ENCODE data around the gene WDR26. TPM values are rescaled to one million over a fixed set of nuclear protein-coding genes. Genes with fewer than 3 reads are reported as not detected.

The WDR26 gene
- total and polyA plus RNA-seq, 2 experiments from 2014 or later, result 10.7 to 43.4 TPM

GRCh38 chr1:224472806-224473205, 38.2 kb upstream of the WDR26 start:
- Histone ChIP-seq H3K9me3 (ENCODE audit: low read depth) (no peaks in the 10 kb centered on the region), H3F3A (ENCODE audit: insufficient read depth) (no peaks in the 10 kb centered on the region), H4K20me1 (ENCODE audit: insufficient read depth) (no peaks in the 10 kb centered on the region), H3K9me2 (ENCODE audit: insufficient read depth) (no peaks in the 10 kb centered on the region), H3K9ac (no peak overlapping the region), H3K4me3 (no peak overlapping the region), H3K36me3 (ENCODE audit: low read depth) (no peaks in the 10 kb centered on the region), H3K4me2 (ENCODE audit: unreplicated experiment) (no peak overlapping the region), H3K27me3 (replicated peaks; ENCODE audit: insufficient read depth) (no peaks in the 10 kb centered on the region), H2AFZ (no peak overlapping the region), H3K79me2 (ENCODE audit: insufficient read depth) (no peaks in the 10 kb centered on the region), H3K27ac (no peak overlapping the region), H3K4me1 (ENCODE audit: insufficient read depth) (no peaks in the 10 kb centered on the region)
- DNase-seq, result no peak
- WGBS, 2 experiments (ENCODE audit: low coverage in 1 of 2, low lambda C conversion rate in 2 of 2, missing lambda C conversion rate in 2 of 2), result 95 to 100% methylated on average over 1 of the region's 1 CpG
- in situ Hi-C loops (cut with MboI), result no loop called here
- no peak for TF ChIP-seq EZH2phosphoT487 (IDR thresholded peaks at IDR 0.05; ENCODE audit: insufficient read depth, low read depth)
- no peak for TF ChIP-seq EZH2 (IDR thresholded peaks at IDR 0.05; ENCODE audit: insufficient read depth, poor library complexity, severe bottlenecking)

- in situ Hi-C loops (cut with MboI), result no loop called here
- TF ChIP-seq EZH2phosphoT487 (IDR thresholded peaks at IDR 0.05; ENCODE audit: insufficient read depth, low read depth), result no peak
- no peak for TF ChIP-seq EZH2 (IDR thresholded peaks at IDR 0.05; ENCODE audit: insufficient read depth, poor library complexity, severe bottlenecking)
Measured at GRCh38 chr1:224466154-224466553, 31.6 kb upstream of the WDR26 start.

GRCh38 chr1:224459966-224460365, 25.4 kb upstream of the WDR26 start:
- Histone ChIP-seq H3K9ac (no peak overlapping the region), H2AFZ (no peak overlapping the region), H3K27me3 (replicated peaks; ENCODE audit: insufficient read depth) (no peaks in the 10 kb centered on the region), H3K4me2 (ENCODE audit: unreplicated experiment) (no peak overlapping the region), H3K36me3 (ENCODE audit: low read depth) (no peaks in the 10 kb centered on the region), H3K27ac (no peak overlapping the region), H4K20me1 (ENCODE audit: insufficient read depth) (no peaks in the 10 kb centered on the region), H3F3A (ENCODE audit: insufficient read depth) (peaks cover 8% of the 10 kb centered on the region; the same call in 1 of the 2 replicates), H3K4me1 (ENCODE audit: insufficient read depth) (peaks cover 11% of the 10 kb centered on the region), H3K9me3 (ENCODE audit: low read depth) (no peaks in the 10 kb centered on the region), H3K4me3 (no peak overlapping the region), H3K9me2 (ENCODE audit: insufficient read depth) (no peaks in the 10 kb centered on the region), H3K79me2 (ENCODE audit: insufficient read depth) (no peaks in the 10 kb centered on the region)
- no peak for DNase-seq
- in situ Hi-C loops (cut with MboI), result no loop called here
- TF ChIP-seq EZH2phosphoT487 (IDR thresholded peaks at IDR 0.05; ENCODE audit: insufficient read depth, low read depth), result no peak
- TF ChIP-seq EZH2 (IDR thresholded peaks at IDR 0.05; ENCODE audit: insufficient read depth, poor library complexity, severe bottlenecking), result no peak
- WGBS, 2 experiments (ENCODE audit: low coverage in 1 of 2, low lambda C conversion rate in 2 of 2, missing lambda C conversion rate in 2 of 2), result 96 to 97% methylated on average over 5 of the region's 5 CpGs

More at GRCh38 chr1:224466154-224466553, 31.6 kb upstream of the WDR26 start:
- Histone ChIP-seq H3K36me3 (ENCODE audit: low read depth) (no peaks in the 10 kb centered on the region), H3K9me2 (ENCODE audit: insufficient read depth) (no peaks in the 10 kb centered on the region), H3K27me3 (replicated peaks; ENCODE audit: insufficient read depth) (no peaks in the 10 kb centered on the region), H3K27ac (no peak overlapping the region), H3K4me2 (ENCODE audit: unreplicated experiment) (no peak overlapping the region), H2AFZ (no peak overlapping the region), H3K9ac (no peak overlapping the region), H3K9me3 (ENCODE audit: low read depth) (no peaks in the 10 kb centered on the region), H4K20me1 (ENCODE audit: insufficient read depth) (no peaks in the 10 kb centered on the region), H3K4me1 (ENCODE audit: insufficient read depth) (no peaks in the 10 kb centered on the region), H3K79me2 (ENCODE audit: insufficient read depth) (no peaks in the 10 kb centered on the region), H3K4me3 (no peak overlapping the region), H3F3A (ENCODE audit: insufficient read depth) (no peaks in the 10 kb centered on the region)
- DNase-seq, result no peak
- 48 to 50% methylated on average over 2 of the region's 2 CpGs for WGBS, 2 experiments (ENCODE audit: low coverage in 1 of 2, low lambda C conversion rate in 2 of 2, missing lambda C conversion rate in 2 of 2)

GRCh38 chr1:224458996-224459395, 24.4 kb upstream of the WDR26 start:
- H3K4me3 ChIP-seq, result no peak overlapping the region
- in situ Hi-C loops (cut with MboI), result no loop called here

GRCh38 chr1:224458296-224458695, 23.7 kb upstream of the WDR26 start:
- no peaks in the 10 kb centered on the region for H3K9me2 ChIP-seq (ENCODE audit: insufficient read depth)
- WGBS, 2 experiments (ENCODE audit: low coverage in 1 of 2, low lambda C conversion rate in 2 of 2, missing lambda C conversion rate in 2 of 2), result 84 to 93% methylated on average over 4 of the region's 4 CpGs
- DNase-seq, result no peak
- no peak for TF ChIP-seq EZH2phosphoT487 (IDR thresholded peaks at IDR 0.05; ENCODE audit: insufficient read depth, low read depth)
- no peak for TF ChIP-seq EZH2 (IDR thresholded peaks at IDR 0.05; ENCODE audit: insufficient read depth, poor library complexity, severe bottlenecking)
- H3K4me3 ChIP-seq, result no peak overlapping the region
- H3K79me2 ChIP-seq (ENCODE audit: insufficient read depth), result no peaks in the 10 kb centered on the region
- no peaks in the 10 kb centered on the region for H3K9me3 ChIP-seq (ENCODE audit: low read depth)
- peaks cover 8% of the 10 kb centered on the region; the same call in 1 of the 2 replicates for H3F3A ChIP-seq (ENCODE audit: insufficient read depth)
- no peaks in the 10 kb centered on the region for H3K36me3 ChIP-seq (ENCODE audit: low read depth)
- peaks cover 11% of the 10 kb centered on the region for H3K4me1 ChIP-seq (ENCODE audit: insufficient read depth)
- no peak overlapping the region for H3K9ac ChIP-seq
- no peaks in the 10 kb centered on the region for H4K20me1 ChIP-seq (ENCODE audit: insufficient read depth)
- no peak overlapping the region for H3K4me2 ChIP-seq (ENCODE audit: unreplicated experiment)
- no peaks in the 10 kb centered on the region for H3K27me3 ChIP-seq (replicated peaks; ENCODE audit: insufficient read depth)
- in situ Hi-C loops (cut with MboI), result no loop called here
- no peak overlapping the region for H2AFZ ChIP-seq
- H3K27ac ChIP-seq, result no peak overlapping the region

More at GRCh38 chr1:224458996-224459395, 24.4 kb upstream of the WDR26 start:
- no peaks in the 10 kb centered on the region for H4K20me1 ChIP-seq (ENCODE audit: insufficient read depth)
- no peak overlapping the region for H2AFZ ChIP-seq
- no peak for DNase-seq
- H3K36me3 ChIP-seq (ENCODE audit: low read depth), result no peaks in the 10 kb centered on the region
- H3K4me2 ChIP-seq (ENCODE audit: unreplicated experiment), result no peak overlapping the region
- H3K9me2 ChIP-seq (ENCODE audit: insufficient read depth), result no peaks in the 10 kb centered on the region
- peaks cover 11% of the 10 kb centered on the region for H3K4me1 ChIP-seq (ENCODE audit: insufficient read depth)
- no peaks in the 10 kb centered on the region for H3K9me3 ChIP-seq (ENCODE audit: low read depth)
- H3K79me2 ChIP-seq (ENCODE audit: insufficient read depth), result no peaks in the 10 kb centered on the region
- no peak for TF ChIP-seq EZH2phosphoT487 (IDR thresholded peaks at IDR 0.05; ENCODE audit: insufficient read depth, low read depth)
- no peak for TF ChIP-seq EZH2 (IDR thresholded peaks at IDR 0.05; ENCODE audit: insufficient read depth, poor library complexity, severe bottlenecking)
- no peaks in the 10 kb centered on the region for H3K27me3 ChIP-seq (replicated peaks; ENCODE audit: insufficient read depth)
- H3K27ac ChIP-seq, result no peak overlapping the region
- 40 to 58% methylated on average over 2 of the region's 2 CpGs for WGBS, 2 experiments (ENCODE audit: low coverage in 1 of 2, low lambda C conversion rate in 2 of 2, missing lambda C conversion rate in 2 of 2)
- no peak overlapping the region for H3K9ac ChIP-seq
- H3F3A ChIP-seq (ENCODE audit: insufficient read depth), result peaks cover 8% of the 10 kb centered on the region; the same call in 1 of the 2 replicates
